Right kidney (tissue), 1 donor: ENCODE data around the gene UVRAG.
"Not testable (repeated sequence)": the region's sequence is repeated elsewhere in the genome, so short reads cannot be mapped to it uniquely, and the experiment has no call there.

ENCODE experiments used
- DNase-seq: peaks from one replicate; pipeline ENCODE4 v3.0.0-alpha.2; 2016

UVRAG gene

DNA sequence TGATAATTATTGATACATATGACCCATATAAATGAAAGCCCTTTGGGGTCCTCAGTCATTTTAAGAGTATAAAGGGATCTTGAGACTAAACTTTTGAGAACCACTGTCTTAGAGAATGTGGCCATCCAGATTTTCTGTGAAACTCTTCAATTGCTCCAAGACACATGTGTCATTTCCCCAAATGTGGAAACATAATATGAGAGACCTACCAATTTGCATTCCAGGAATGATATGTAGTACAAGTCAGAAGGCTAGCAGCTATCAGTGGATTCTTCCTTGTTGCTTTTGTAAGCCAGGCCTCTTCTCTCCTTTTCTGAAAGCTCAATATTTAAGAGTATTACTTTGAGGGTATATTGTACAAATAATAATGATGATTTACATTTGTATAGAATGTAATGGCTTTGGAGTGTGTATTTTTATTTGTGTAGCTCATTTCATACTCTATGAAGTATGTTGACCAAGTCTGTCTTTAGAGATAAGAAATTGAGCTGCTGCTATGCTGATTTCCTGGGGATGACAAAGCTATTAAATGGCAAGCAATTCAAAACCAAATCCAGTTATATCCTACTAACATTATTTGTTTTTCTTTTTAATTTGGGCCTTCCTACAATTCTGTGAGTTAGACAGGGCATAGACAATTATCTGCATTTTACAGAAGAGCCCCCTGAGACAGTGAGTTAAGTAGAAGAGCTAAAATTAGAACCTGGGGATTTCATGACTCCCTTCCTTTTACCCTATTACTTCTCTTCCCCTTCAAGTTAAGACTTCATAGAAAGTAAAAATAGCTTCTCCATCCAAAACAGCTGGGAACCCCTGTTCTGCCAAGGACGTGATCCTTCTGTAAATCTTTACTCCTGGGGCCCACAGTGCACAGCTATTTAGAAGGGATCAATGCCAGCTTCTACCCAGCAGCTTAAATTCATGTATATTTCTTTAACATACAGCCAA is 259.4 kb downstream of the UVRAG start:
- no peak for DNase-seq

DNA sequence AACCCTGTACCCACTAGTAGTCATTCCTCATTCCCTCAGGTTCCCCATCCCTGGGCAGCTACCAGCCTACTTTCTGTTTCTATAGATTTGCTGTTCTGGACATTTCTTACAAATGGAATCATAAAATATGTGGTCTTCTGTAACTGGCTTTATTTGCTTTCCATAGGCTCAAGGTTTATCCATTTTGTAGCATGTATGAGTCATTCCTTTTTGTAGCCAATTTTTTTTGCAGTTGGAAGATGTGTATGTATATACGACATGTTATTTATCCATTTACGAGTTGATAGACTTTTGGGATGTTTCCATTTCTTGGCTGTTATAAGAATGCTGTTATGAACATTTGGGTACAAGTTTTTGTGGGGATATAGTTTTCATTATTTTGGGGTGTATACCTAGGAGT is 260.7 kb downstream of the UVRAG start:
- no peak for DNase-seq

DNA sequence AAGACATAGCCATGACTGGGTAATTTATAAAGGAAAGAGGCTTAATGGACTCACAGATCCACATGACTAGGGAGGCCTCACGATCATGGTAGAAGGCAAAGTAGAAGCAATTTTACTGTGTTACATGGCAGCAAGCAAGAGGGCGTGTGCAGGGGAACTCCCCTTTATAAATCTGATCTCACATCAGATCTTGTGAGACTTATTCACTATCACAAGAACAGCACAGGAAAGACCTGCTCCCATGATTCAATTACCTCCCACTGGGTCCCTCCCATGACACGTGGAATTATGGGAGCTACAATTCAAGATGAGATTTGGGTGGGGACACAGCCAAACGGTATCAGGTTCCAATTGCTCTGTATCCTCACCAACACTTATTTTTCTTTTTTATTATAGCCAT is 261.2 kb downstream of the UVRAG start:
- not testable (repeated sequence) for DNase-seq

DNA sequence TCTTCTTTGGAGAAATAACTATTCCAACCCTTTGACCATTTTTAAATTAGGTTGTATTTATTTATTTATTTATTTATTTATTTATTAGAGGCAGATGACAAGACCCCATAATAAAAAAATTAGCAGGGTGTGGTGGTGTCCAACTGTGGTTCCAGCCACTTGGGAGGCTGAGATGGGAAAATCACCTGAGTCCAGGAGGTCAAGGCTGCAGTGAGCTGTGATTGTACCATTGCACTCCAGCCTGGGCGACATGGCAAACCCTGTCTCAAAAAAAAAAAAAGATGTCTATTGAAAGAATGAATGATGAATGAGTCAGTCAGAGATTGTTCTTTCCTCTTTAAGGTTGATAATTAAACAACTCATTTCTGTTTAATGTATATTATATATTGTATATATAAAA is 261.7 kb downstream of the UVRAG start:
- no peak for DNase-seq

DNA sequence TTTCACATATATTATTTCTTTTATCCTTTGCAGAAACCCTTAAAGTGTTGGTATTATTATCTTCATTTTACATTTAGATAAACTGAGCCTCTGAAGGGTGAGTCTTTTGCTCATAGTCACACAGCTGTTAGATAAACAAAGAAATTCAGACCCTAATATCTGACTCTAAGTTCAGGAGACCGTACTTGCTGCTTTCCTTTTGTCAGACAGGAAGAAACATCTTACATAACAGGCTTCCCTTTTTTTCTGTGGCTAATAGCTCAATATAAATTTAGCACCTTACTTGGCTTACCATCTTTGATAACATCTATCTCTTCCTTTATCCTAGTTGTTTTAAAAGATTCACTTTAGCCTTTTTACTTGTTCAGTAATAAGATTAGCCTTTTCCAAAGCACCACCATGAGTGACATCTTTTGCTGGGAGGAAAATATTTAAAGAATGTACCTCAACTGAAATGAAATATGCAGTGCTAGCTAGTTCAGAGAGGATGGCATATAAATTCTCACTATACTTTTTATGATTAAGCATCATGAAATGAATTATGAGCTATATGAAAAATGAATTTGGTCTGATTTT is 262.7 kb downstream of the UVRAG start:
- DNase-seq = no peak

DNA sequence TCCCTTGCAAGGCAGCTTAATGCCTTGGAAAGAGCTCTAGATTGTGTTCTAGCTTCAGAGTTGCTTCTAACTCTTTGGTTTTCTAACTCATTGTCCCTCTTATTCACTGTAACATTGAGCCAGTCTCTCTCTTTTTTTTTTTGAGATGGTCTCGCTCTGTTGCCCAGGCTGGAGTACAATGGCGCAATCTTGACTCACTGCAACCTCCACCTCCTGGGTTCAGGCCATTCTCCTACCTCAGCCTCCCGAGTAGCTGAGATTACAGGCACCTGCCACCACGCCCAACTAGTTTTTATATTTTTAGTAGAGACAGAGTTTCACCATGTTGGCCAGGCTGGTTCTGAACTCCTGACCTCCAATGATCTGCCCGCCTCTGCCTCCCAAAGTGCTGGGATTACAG is 266.1 kb downstream of the UVRAG start:
- DNase-seq = not testable (repeated sequence)

DNA sequence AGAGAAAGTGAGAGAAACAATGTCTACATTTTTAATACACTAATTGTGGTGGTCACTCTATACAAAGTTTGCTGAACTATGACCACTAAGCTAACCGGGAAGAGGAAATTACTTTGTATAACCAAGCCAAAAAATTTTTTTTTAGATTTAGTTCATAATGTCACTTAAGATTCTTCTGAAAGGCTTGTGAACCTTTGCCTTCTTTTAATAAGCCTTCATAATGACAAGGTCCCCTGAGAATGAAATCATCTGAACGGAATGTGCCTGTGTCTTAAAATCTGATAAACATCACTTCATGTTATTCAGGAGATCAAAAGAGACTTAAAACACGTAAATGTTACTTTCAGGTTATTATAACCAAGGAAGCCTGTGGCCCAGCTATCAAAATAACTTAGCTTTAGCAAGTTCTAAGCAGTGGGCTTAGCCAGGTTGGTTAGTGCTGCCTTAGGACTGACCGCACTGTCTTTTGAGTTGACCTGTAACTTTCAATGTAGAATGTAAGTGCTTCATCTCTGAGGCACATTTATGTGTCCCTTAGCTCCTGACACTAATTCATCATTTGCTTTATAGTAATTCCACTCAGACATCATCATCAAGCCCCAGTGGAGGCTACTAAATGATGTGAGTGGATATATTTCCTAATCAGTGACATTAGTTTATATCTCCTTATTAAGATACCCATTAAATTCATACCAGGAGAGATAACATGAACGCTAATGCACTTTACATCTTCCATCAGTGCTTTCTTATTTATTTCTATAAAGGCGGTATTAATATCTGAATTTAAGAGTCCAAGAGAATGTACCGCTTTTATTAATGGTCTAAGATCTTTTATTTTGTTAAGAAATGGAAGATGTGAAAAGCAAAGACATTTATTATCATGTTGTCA is 268.8 kb downstream of the UVRAG start:
- no peak for DNase-seq

DNA sequence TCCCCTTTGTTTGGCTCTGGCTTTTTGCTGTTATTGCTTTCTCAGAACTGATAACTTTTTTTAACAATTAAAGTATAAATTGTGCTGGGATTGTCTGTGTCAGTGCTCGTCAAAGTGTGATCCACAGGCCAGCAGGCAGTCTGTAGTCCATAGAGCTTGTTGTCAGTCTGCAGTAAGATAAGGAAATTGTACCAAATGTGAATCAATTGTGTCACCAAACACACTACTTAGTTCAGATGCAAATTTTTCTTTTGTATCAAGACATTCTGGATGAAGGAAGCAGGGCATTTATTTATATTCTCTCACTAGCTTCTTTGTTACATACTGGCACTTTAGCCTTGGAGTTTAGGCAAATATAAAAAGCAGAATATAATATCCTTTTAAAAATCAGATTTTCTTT is 270.3 kb downstream of the UVRAG start:
- DNase-seq = no peak

DNA sequence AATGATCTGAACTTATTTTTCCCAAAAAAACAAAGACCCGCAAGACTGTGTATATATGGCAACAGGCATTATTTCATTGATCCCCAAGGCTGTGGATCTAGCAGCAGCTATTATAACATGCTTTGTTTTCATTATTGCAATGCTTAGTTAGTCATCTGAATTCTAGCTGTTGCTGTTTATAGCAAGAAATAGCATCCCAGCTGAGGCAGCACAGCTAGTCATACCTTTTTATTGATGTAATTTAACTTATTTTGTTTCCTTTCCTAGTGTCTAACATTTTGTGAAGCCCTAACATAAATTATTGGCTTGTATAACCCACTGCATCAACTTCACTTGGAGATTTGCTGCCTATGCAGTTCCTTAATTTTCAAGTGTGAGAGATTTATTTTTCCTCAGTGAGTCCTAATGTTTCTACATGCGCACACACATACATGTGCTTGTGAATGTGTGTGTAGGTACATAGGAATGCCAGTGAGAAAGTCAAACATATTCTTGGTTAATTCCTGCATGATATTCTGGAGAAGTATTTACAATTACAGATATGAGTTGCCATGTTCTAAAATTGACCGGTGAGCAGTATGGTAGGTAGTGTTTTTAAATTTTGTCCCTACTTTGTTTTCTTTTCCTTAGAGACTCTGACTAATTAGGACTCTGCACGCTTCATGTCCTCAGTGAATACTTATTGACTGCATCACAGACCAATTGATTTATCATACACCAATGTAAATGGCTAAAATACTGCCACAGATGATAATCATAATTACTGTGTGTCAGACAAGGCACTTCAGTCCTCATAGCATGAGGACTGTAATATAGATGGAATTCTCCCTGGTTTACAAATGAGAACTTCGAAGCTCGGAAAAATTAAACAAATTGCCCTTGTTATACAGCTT is 272.0 kb downstream of the UVRAG start:
- DNase-seq = no peak

DNA sequence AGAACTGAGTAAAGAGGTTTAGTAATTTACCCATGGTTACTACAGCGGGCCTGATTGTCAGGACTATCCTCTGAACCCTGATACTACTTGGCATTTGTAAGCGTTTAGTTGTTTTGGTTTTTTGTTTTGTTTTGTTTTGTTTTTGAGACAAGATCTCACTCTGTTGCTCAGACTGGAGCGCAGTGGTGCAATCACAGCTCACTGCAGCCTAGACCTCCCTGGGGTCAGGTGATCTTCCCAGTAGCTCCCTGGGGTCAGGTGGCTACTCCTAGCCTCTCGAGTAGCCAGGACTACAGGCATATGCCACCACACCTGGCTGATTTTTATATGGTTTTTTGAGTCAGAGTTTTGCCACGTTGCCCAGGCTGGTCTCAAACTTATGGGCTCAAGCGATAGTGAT is 272.7 kb downstream of the UVRAG start:
- DNase-seq = no peak

DNA sequence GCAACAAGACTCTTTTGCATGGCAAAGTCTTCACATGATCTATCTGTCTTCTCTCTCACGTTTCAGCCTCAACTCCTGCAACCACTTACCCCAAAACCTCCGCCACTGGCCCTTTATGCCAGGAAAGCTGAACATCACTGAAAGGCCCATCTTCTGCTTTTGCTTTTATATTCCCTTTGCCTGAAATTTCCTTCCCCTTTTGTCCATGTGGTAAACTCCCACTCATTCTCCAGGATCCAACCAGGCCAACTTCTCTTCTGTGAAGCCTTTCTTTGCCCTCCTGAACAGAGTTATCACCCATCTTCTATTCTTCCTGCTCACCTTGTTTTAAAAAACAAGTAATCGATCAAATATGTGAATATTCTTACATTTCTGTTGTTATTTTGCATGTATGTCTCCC is 273.5 kb downstream of the UVRAG start:
- no peak for DNase-seq

DNA sequence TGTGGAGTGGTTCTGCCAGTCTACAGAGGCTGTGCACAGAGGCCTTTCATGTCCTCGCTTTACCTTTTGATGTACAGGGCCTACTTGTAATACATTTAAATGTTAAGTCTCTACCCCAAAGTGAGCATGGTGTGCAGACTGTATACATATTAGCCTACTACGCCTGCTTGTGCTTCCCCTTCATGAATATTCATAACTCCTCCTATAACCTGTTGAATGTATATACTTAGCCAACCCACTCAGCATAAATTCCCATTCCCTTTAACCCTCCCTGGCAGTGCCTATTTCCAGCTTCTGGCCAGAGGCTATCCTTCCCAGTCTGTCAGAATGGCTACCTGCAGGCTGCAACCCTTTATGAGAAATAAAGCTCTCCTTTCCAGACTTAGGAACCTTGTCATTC is 275.2 kb downstream of the UVRAG start:
- no peak for DNase-seq

DNA sequence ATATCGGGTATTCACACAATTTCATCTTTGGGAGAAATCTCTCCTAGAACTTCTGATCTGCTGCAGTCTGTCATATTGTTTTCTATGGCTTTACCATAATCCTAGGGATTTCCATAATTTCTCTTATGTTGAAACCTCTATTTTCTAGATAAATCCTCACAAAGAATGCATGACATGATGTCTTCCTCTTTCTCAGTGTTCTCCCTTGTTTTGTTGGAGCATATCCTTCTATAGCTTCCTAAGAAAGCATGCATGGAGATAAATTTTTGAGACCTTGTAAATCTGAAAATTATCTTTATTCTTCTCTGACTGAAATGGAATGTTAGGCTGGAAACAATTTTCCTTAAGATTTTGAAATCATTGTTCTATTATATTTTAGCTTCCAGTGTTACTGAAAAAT is 275.8 kb downstream of the UVRAG start:
- DNase-seq = no peak

DNA sequence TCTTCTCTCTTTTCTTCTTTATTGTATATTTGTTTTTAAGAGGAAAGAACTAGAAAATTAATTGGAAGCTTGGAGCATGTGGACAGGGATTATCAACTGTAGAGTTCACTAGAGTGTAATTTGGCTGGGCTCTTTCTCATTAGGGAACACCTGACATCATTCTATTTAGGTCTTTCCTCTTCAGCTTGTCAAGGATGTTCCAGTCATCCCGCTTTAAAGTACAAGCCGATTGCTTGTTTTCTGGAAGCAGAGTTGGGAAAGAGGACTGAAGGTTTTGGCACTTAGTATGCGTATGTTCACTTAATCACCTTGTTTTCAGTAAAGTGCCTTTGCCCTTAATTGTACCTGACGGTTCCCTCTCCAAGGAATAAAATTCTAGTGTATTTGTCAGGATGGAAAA is 279.7 kb downstream of the UVRAG start:
- DNase-seq = no peak

DNA sequence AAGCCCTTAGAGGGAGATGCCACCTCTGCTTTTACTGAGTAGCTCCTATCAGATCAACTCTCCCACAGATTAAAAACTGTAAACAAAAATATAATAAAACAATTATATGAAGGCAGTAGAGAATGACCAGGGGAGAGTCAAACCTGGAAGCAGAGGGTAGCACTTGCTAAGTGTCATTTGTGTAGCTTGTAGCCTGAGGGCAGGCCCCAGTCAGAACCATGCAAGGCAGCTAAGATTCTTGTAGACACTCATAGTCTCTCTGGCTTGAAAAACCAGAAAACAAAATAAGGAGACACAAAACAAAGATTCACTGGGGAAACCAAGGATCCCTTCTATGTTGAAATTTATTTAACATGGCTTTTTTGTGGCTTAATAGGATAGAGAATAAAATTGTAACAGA is 280.9 kb downstream of the UVRAG start:
- DNase-seq = no peak

DNA sequence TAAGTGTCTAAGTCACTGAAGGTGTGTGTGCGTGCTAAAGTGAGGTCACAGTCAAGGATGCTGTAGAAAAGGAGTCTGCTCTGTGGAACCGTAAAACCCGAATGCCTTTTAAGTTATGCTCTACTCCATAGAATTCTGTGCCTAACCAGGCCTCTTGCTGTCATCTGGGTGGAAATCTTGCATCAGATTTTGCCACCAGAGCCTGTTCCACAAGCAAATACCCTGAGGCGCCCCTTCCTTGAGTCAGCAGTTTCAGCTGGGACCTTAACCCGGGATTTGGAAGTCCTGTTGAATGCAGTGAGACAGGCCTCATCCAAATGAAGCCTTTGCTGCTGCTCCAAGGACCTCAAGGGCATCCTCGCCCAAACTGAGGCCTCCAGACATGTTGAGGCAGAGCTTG is 281.5 kb downstream of the UVRAG start:
- DNase-seq = no peak

DNA sequence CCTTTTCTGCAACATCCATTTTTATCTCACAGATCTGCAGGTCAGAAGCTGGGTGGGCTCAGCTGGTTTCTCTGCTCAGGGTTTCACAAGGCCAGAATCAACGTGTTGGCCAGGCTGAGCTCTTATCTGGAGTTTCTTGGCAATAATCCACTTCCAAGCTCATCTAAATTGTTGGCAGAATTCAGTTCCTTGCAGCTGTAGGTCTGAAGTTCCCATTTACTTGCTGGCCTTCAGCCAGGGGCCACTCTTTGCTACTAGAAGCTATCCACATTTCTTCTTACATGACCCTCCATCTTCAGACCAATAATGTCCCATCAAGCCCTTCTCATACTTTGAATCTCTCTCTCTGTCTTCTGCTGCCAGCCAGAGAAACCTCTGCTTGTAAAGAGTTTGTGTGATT is 287.8 kb downstream of the UVRAG start:
- no peak for DNase-seq

DNA sequence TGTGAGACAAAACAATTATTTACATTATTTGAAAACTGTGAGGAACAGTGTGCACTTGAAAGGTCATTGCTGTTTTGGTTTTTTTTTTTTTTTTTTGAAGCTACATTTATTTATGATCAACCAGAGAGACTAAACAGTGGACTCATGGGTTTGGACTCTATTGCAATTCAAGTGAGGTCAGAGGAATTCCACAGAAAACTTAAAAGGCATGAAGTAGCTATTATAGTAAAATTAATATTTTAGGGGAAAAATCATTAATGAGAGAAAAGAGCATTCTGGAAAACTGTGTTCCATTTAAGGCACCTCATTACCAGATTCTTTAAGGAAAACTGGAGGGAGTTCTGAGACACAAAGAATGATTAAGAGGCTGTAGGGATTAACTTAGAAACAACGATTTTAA is 288.4 kb downstream of the UVRAG start:
- DNase-seq = no peak

DNA sequence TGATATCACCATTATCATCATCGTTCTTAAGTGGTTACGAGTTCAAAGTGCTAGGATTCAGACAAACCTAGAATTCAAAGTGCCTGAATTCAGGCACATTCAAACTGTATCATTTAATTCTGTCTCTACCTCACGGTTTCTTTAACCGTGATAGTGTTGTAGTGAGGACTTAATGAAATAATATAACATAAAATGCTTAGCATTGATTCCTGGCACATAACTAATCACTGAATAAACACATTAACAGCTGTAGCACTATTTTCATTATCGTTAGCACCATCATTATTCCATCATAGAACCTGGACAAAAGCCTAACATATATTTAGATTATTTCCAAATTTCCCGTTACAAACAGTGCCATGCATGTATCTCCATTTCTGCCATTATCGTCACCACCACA is 289.3 kb downstream of the UVRAG start:
- no peak for DNase-seq

DNA sequence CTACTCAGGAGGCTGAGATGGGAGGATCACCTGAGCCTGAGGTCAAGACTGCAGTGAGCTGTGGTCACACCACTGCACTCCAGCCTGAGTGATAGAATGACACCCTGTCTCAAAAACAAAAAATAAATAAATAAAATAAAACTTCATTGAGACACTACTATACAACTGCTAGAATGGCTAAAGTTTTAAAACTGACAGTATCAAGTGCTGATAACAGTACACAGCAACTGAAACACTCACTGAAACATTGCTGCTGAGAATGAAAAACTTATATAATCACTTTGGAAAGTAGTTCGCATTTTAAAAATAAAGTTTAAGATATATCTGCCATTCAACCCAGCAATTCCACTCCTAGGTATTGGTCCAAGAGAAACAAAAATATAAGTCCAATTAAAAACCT is 290.6 kb downstream of the UVRAG start:
- no peak for DNase-seq

DNA sequence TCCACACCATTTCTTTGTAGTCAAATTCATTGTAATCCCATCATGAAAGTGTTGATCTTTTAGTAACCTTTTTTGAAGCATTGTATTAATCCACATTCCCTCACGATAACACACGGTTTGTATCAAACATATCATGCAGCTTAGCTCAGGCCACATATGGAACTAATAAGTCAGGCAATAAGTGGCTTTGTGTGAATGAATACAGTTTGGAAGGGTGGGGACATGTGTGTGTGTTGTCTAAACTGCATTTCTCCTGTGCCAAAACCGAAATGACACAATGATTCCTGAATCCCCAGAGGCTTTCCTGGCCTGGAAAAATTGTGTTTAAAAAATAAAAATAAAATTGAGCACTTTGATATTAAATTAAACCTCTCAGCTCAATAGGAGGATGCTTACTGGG is 293.0 kb downstream of the UVRAG start:
- no peak for DNase-seq

DNA sequence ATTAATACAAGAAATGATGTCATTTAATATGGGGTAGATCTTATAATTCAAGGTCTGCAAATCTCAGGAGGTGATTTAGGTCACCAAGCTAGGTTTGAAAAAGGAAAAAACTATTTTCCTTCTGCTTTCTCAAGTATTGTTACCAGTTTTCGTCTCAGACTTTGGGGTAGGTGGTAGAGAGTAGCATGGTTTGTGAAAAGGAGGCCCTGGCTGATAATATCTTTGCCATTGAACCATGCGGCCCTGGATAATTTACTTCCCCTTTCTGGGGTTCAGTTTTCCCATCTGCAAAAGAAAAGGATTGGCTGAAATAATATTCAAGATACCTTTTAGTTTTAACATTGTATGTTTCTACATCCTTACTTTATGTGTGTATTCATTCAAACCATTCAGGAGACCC is 299.2 kb downstream of the UVRAG start:
- no peak for DNase-seq
